K562 (cell line): ENCODE measurements around the gene CMIP. TPM values are rescaled to one million over a fixed set of nuclear protein-coding genes. Genes with fewer than 3 reads are reported as not detected.

Source experiments
- ATAC-seq: fragments of 200-7000 bp; cut with Tn5 transposase; 3 replicates; pipeline ENCODE4 v1.9.1; 2020; ENCODE audit warnings: moderate library complexity
- BruUV-seq: library from RNA; stranded (reverse); fragments of 400-500 nt; replicated peaks from 2 replicates; lab custom pipeline; 2021; lab: Mats Ljungman, UMichigan
- CTCF ChIA-PET: fragments of 300-600 bp; formaldehyde crosslinking; extraction: SDS; loops from one replicate; lab custom pipeline; 2021; ENCODE audit warnings: low intra/inter-chr PET ratio; lab: Yijun Ruan, JAX
- POLR2A ChIA-PET: fragments of 300-600, 350-650 bp; sonication (Branson Sonifier 250); formaldehyde crosslinking; extraction: SDS; loops from one replicate; lab custom pipeline; 2021; ENCODE audit warnings: antibody characterized with exemption, inconsistent platforms; lab: Yijun Ruan, JAX
- DNase-seq, 4 experiments: peaks; one replicate each; pipeline versions ENCODE4 v3.0.0 to v3.0.0-alpha.2; 2011 to 2018; ENCODE audit warnings: low spot score in 3 of 4, mixed read lengths in 3 of 4; ENCODE audit errors: extremely low read depth in 1 of 4
- FAIRE-seq: peaks from 2 replicates; lab custom pipeline; 2011; peaks lifted over from hg19 to GRCh38; lab: Jason Lieb, UNC
- H2AFZ ChIP-seq: 2 replicates; pipeline ENCODE4 v1.6.0; 2011; ENCODE audit warnings: low read depth, low read length, control low read depth, inconsistent platforms
- H3K27ac ChIP-seq: fragments of 200-600 bp; 3 replicates; pipeline ENCODE4 v1.8.0; 2011; ENCODE audit warnings: low read depth, mild to moderate bottlenecking, control low read depth, inconsistent platforms, low read length, moderate library complexity, mixed read lengths; ENCODE audit errors: extremely low read depth
- H3K27me3 ChIP-seq, 2 experiments: fragments of 300-600 bp in 1 of 2; 2 replicates in 1 of 2; 3 replicates in 1 of 2; pipeline versions ENCODE4 v1.6.0 to v1.8.0; 2011; ENCODE audit warnings: inconsistent platforms in 2 of 2, low read length in 2 of 2, mild to moderate bottlenecking in 1 of 2, mixed read lengths in 1 of 2, moderate library complexity in 1 of 2; ENCODE audit not compliant: control insufficient read depth in 2 of 2, insufficient read depth in 2 of 2
- H3K36me3 ChIP-seq: fragments of 300-600 bp; 3 replicates; pipeline ENCODE4 v1.8.0; 2011; ENCODE audit warnings: mild to moderate bottlenecking, low read length, inconsistent platforms; ENCODE audit not compliant: control insufficient read depth, insufficient read depth
- H3K4me1 ChIP-seq, 2 experiments: fragments of 200-600 bp in 1 of 2; replicated peaks in 1 of 2; 2 replicates in 1 of 2; 3 replicates in 1 of 2; pipeline versions ENCODE4 v1.5.1 to v1.8.0; 2011; ENCODE audit warnings: inconsistent platforms in 2 of 2, low read length in 2 of 2, mild to moderate bottlenecking in 1 of 2, mixed read lengths in 1 of 2, moderate library complexity in 1 of 2; ENCODE audit not compliant: control insufficient read depth in 2 of 2, insufficient read depth in 2 of 2
- H3K4me2 ChIP-seq: 2 replicates; pipeline ENCODE4 v1.6.1; 2011; ENCODE audit warnings: low read length, control low read depth, inconsistent platforms, mixed read lengths; ENCODE audit not compliant: insufficient read depth
- H3K4me3 ChIP-seq: fragments of 200-600 bp; sonication (generic), shearing (Covaris generic); 2 replicates; pipeline ENCODE4 v1.5.1; 2016; ENCODE audit warnings: control low read depth, inconsistent platforms
- H3K79me2 ChIP-seq: fragments of 200-600 bp; 3 replicates; pipeline ENCODE4 v1.8.0; 2011; ENCODE audit warnings: low read length, inconsistent platforms; ENCODE audit not compliant: control insufficient read depth, insufficient read depth
- H3K9ac ChIP-seq, 2 experiments: 2 replicates each; pipeline versions ENCODE4 v1.6.0 to v1.6.1; 2011; ENCODE audit warnings: low read depth in 2 of 2, low read length in 2 of 2, control low read depth in 1 of 2, inconsistent platforms in 1 of 2, mild to moderate bottlenecking in 1 of 2, mixed read lengths in 1 of 2; ENCODE audit not compliant: insufficient read depth in 1 of 2
- H3K9me1 ChIP-seq: one replicate; pipeline ENCODE4 v1.6.0; 2011; ENCODE audit warnings: inconsistent platforms, mild to moderate bottlenecking, low read length, moderate library complexity; ENCODE audit not compliant: control insufficient read depth, insufficient read depth
- H3K9me3 ChIP-seq: replicated peaks from 2 replicates; pipeline ENCODE4 v1.5.1; 2011; ENCODE audit warnings: low read depth, low read length, inconsistent platforms; ENCODE audit not compliant: control insufficient read depth, insufficient read depth
- H4K20me1 ChIP-seq: replicated peaks from 2 replicates; pipeline ENCODE4 v1.6.1; 2011; ENCODE audit warnings: low read length, inconsistent platforms, mixed read lengths; ENCODE audit not compliant: control insufficient read depth, insufficient read depth
- BRD4 ChIP-seq: fragments of 200-600 bp; sonication (generic); IDR thresholded peaks from 2 replicates; pipeline ENCODE4 v1.6.1; 2017; ENCODE audit warnings: inconsistent platforms
- CXXC5 ChIP-seq: fragments of 250-450 bp; sonication (Bioruptor Pico); IDR thresholded peaks from 2 replicates; pipeline ENCODE4 v1.8.0; 2022; ENCODE audit warnings: inconsistent platforms, mild to moderate bottlenecking, moderate library complexity
- HDAC1 ChIP-seq, 2 experiments: fragments of 450-650 bp; IDR thresholded peaks; 2 replicates each; pipeline ENCODE4 v1.6.1; 2016 to 2017; ENCODE audit warnings: inconsistent platforms in 1 of 2, mild to moderate bottlenecking in 1 of 2, moderate library complexity in 1 of 2
- MNT ChIP-seq, 2 experiments: fragments of 450-650 bp; conservative IDR thresholded peaks; 2 replicates each; pipeline ENCODE4 v1.6.1; 2017; ENCODE audit warnings: mild to moderate bottlenecking in 2 of 2, moderate library complexity in 2 of 2
- MYC ChIP-seq, 2 experiments: fragments of 250-450 bp in 1 of 2; sonication (Bioruptor Pico) in 1 of 2; IDR thresholded peaks; 2 replicates each; pipeline versions ENCODE4 v1.5.1 to v1.6.1; 2012 to 2021; ENCODE audit warnings: low read depth in 2 of 2, borderline replicate concordance in 1 of 2, improper control_type of control experiment in 1 of 2, low read length in 1 of 2, mild to moderate bottlenecking in 1 of 2, moderate library complexity in 1 of 2
- NR2C1 ChIP-seq, 2 experiments: fragments of 450-650 bp; IDR thresholded peaks; 2 replicates each; pipeline ENCODE4 v1.6.1; 2017; ENCODE audit warnings: mild to moderate bottlenecking in 2 of 2, antibody characterized with exemption in 1 of 2, inconsistent platforms in 1 of 2, missing compliant biosample characterization in 1 of 2, missing genetic modification characterization in 1 of 2
- NUFIP1 ChIP-seq: fragments of 450-650 bp; IDR thresholded peaks from 2 replicates; pipeline ENCODE4 v1.6.1; 2018; ENCODE audit not compliant: partially characterized antibody
- RAD21 ChIP-seq, 2 experiments: fragments of 250-450 bp in 1 of 2; fragments of 450-650 bp in 1 of 2; sonication (Bioruptor Pico) in 1 of 2; formaldehyde crosslinking in 1 of 2; IDR thresholded peaks in 1 of 2; conservative IDR thresholded peaks in 1 of 2; 2 replicates each; pipeline versions ENCODE4 v1.4.0 to v1.8.0; 2020 to 2022; ENCODE audit warnings: mild to moderate bottlenecking in 2 of 2, moderate library complexity in 1 of 2
- SAFB ChIP-seq: fragments of 200-400 bp; formaldehyde crosslinking; IDR thresholded peaks from 2 replicates; pipeline ENCODE4 v1.6.1; 2017; ENCODE audit warnings: low read depth, low read length, borderline replicate concordance
- ZBTB2 ChIP-seq: fragments of 450-650 bp; IDR thresholded peaks from 2 replicates; pipeline ENCODE4 v1.6.1; 2016; ENCODE audit warnings: antibody characterized with exemption
- WGBS: fragments of 100-300 bp; shearing (Covaris generic); methylation state at CpG from one replicate; pipeline ENCODE4 v1.1.6; 2016; ENCODE audit warnings: low coverage, mixed read lengths; ENCODE audit not compliant: insufficient coverage; ENCODE audit errors: missing lambda C conversion rate; 5-methylcytosine and 5-hydroxymethylcytosine counted together
- in situ Hi-C: fragments of 300-500 bp; cut with MboI; formaldehyde crosslinking; loops from 4 replicates; pipeline ENCODE4 v1.15.0; 2018; ENCODE audit warnings: inconsistent platforms, mixed read lengths
- intact Hi-C: fragments of 100-400 bp; cut with micrococcal nuclease; formaldehyde crosslinking; loops from 2 replicates; pipeline ENCODE4 v1.14.2; 2022
- polyA plus RNA-seq, 8 experiments: library from polyadenylated mRNA; depleted of rRNA in 4 of 8; stranded (reverse) in 5 of 8; unstranded in 3 of 8; fragments of >200 nt; fragmentation: Nextera tagmentation in 2 of 8; fragmentation: Illumina TruSeq in 1 of 8; extraction: Ambion mirVana in 2 of 8; extraction: Trizol in 1 of 8; gene quantifications; 2 replicates each; pipeline versions ENCODE4 v1.2.1 to v1.2.3, GENCODE V29; 2011 to 2014; ENCODE audit warnings: inconsistent platforms in 1 of 8, missing spikeins in 1 of 8
- total RNA-seq, 7 experiments: library from RNA; depleted of rRNA in 6 of 7; stranded (reverse); fragments of >200 nt in 6 of 7; fragmentation: Illumina TruSeq in 2 of 7; extraction: Trizol in 2 of 7; gene quantifications; 2 replicates each; pipeline versions ENCODE4 v1.2.1 to v1.2.3, GENCODE V29; 2011 to 2021; ENCODE audit warnings: low replicate concordance in 1 of 7
- TF ChIP-seq, protein P1 (sequence below): fragments of 200-800 bp; sonication (Bioruptor generic); IDR thresholded peaks from 2 replicates; pipeline ENCODE4 v1.6.1; 2017; ENCODE audit warnings: missing genetic modification characterization, missing compliant biosample characterization

Gene CMIP
- total and polyA plus RNA-seq, 9 of the 15 experiments (the other 6 are each of a cell fraction or from before 2014, with no cell fraction given): 0.94 to 82.5 (median 10.3) TPM

- intact Hi-C loops (no loop called here), in situ Hi-C loops (no loop called here)
- 12% methylated on average over 19 of the region's 19 CpGs for WGBS
- no peaks in the 10 kb centered on the region for H3K9me3 ChIP-seq
- H3K9me1 ChIP-seq: no peaks in the 10 kb centered on the region
- FAIRE-seq: peak; percentile 89
- ChIA-PET POLR2A (interaction anchor here (0.6 to 1.2 kb wide), 3 partner anchors 20 to 49 kb away, joined by 3 to 4 read pairs (median 3); no protein-coding TSS in a partner anchor), CTCF (no interaction called here)
- H3K27ac ChIP-seq: peak overlapping the region; percentile 63
- no peaks in the 10 kb centered on the region for H3K27me3 ChIP-seq
- TSS peak; percentile 26 for BruUV-seq
- peaks cover 40 to 42% of the 10 kb centered on the region in 2 experiments for H3K4me1 ChIP-seq
- H2AFZ ChIP-seq: no peak overlapping the region
- H3K4me2 ChIP-seq: peak overlapping the region; percentile 62
- peak overlapping the region; percentile 31 to 80 for H3K9ac ChIP-seq
- ATAC-seq: peak; percentile 83
- no peak overlapping the region for H3K4me3 ChIP-seq
- H3K79me2 ChIP-seq: peaks cover 50% of the 10 kb centered on the region
- DNase-seq: peak; percentile 82 to 86 (median 84)
- peaks cover 5% of the 10 kb centered on the region; the same call in 1 of the 2 replicates for H4K20me1 ChIP-seq
- H3K36me3 ChIP-seq: peaks cover 40% of the 10 kb centered on the region
- TF ChIP-seq MYC (IDR thresholded peaks at IDR 0.05; ENCODE audit: low read depth, low read length): peak; percentile 40; the same call in 1 of the 2 replicates
- TF ChIP-seq MYC (CRISPR knock-in tag; IDR thresholded peaks at IDR 0.05; ENCODE audit: borderline replicate concordance, low read depth): no peak
- TF ChIP-seq NR2C1 (IDR thresholded peaks at IDR 0.05): no peak
- peak; percentile 13; the same call in 1 of the 2 replicates for TF ChIP-seq NR2C1 (tag; IDR thresholded peaks at IDR 0.05)
- TF ChIP-seq SAFB: no peak
- TF ChIP-seq RAD21 (CRISPR knock-in tag; conservative IDR thresholded peaks at IDR 0.05 in 1 of 2, IDR thresholded peaks at IDR 0.05 in 1 of 2): peak; percentile 15 to 20; a peak in 1 of 4 replicates
- TF ChIP-seq ZBTB2: 0 out of 2 replicates have a peak, but pooled peaks have one; percentile 26
- TF ChIP-seq NUFIP1: no peak
- TF ChIP-seq BRD4: peak; percentile 74; the same call in 1 of the 2 replicates
- TF ChIP-seq, protein P1, sequence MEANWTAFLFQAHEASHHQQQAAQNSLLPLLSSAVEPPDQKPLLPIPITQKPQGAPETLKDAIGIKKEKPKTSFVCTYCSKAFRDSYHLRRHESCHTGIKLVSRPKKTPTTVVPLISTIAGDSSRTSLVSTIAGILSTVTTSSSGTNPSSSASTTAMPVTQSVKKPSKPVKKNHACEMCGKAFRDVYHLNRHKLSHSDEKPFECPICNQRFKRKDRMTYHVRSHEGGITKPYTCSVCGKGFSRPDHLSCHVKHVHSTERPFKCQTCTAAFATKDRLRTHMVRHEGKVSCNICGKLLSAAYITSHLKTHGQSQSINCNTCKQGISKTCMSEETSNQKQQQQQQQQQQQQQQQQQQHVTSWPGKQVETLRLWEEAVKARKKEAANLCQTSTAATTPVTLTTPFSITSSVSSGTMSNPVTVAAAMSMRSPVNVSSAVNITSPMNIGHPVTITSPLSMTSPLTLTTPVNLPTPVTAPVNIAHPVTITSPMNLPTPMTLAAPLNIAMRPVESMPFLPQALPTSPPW: peak; percentile 54; the same call in 1 of the 2 replicates
- TF ChIP-seq MNT (conservative IDR thresholded peaks at IDR 0.05): peak in 1 of 2 experiments; percentile 48; a peak in 1 of 4 replicates
- peak; percentile 40 for TF ChIP-seq CXXC5 (CRISPR knock-in tag)
- peak in 1 of 2 experiments; percentile 75; a peak in 2 of 4 replicates for TF ChIP-seq HDAC1 (IDR thresholded peaks at IDR 0.05)
Measured at GRCh38 chr16:81651758-81652718, 207.4 kb downstream of the CMIP start.
